Measurements from ENCODE around the gene ASGR1. TPM values are rescaled to one million over a fixed set of nuclear protein-coding genes. Genes with fewer than 3 reads are reported as not detected.
"Not testable (repeated sequence)": the region's sequence is repeated elsewhere in the genome, so short reads cannot be mapped to it uniquely, and the experiment has no call there.

The ASGR1 gene
- total RNA-seq, 1 experiment from 2014 or later: 6.1 TPM

- CTCF ChIA-PET: no interaction called here
- POLR2A ChIA-PET (ENCODE audit: low non-redundant PET): no interaction called here
- H3K9me3 ChIP-seq (ENCODE audit: low read depth, low read length, poor library complexity, severe bottlenecking): no peaks in the 10 kb centered on the region
- H3K27me3 ChIP-seq (replicated peaks; ENCODE audit: insufficient read depth, low read depth, low read length, poor library complexity): no peaks in the 10 kb centered on the region
- no TSS peak for BruUV-seq (replicated peaks)
- intact Hi-C loops (cut with micrococcal nuclease; ENCODE audit: unreplicated experiment): no loop called here
- no peaks in the 10 kb centered on the region for H3K4me1 ChIP-seq (ENCODE audit: insufficient read depth, low read length, poor library complexity, severe bottlenecking)
- no peak for TF ChIP-seq CTCF (conservative IDR thresholded peaks at IDR 0.05; ENCODE audit: low read depth, low read length)
- no peak for TF ChIP-seq EZH2 (IDR thresholded peaks at IDR 0.05; ENCODE audit: borderline replicate concordance, low read depth, low read length, poor library complexity, severe bottlenecking)
- no peaks in the 10 kb centered on the region for H3K36me3 ChIP-seq (ENCODE audit: insufficient read depth, low read length, poor library complexity, severe bottlenecking)
- no peak overlapping the region for H3K27ac ChIP-seq (ENCODE audit: low read depth, low read length, poor library complexity, severe bottlenecking)
- DNase-seq (ENCODE audit: low spot score): no peak
- no peak overlapping the region for H3K4me3 ChIP-seq (ENCODE audit: low read depth, low read length, poor library complexity, severe bottlenecking)
Observed at GRCh38 chr17:7183433-7184090, 4.4 kb upstream of the ASGR1 start.

GRCh38 chr17:7182101-7182500 lies 2.9 kb upstream of the ASGR1 start:
- DNase-seq (ENCODE audit: low spot score): not testable (repeated sequence)

GRCh38 chr17:7178973-7179316 lies 225 bp downstream of the ASGR1 start:
- CTCF ChIA-PET: no interaction called here

More at GRCh38 chr17:7182101-7182500, 2.9 kb upstream of the ASGR1 start:
- POLR2A ChIA-PET (ENCODE audit: low non-redundant PET); H3K27ac ChIP-seq (ENCODE audit: low read depth, low read length, poor library complexity, severe bottlenecking); H3K9me3 ChIP-seq (ENCODE audit: low read depth, low read length, poor library complexity, severe bottlenecking); H3K36me3 ChIP-seq (ENCODE audit: insufficient read depth, low read length, poor library complexity, severe bottlenecking); H3K4me3 ChIP-seq (ENCODE audit: low read depth, low read length, poor library complexity, severe bottlenecking); intact Hi-C loops (cut with micrococcal nuclease; ENCODE audit: unreplicated experiment); CTCF ChIA-PET; H3K27me3 ChIP-seq (replicated peaks; ENCODE audit: insufficient read depth, low read depth, low read length, poor library complexity); BruUV-seq (replicated peaks); H3K4me1 ChIP-seq (ENCODE audit: insufficient read depth, low read length, poor library complexity, severe bottlenecking): not testable (repeated sequence)

More at GRCh38 chr17:7178973-7179316, 225 bp downstream of the ASGR1 start:
- POLR2A ChIA-PET (ENCODE audit: low non-redundant PET): no interaction called here
- H3K27ac ChIP-seq (ENCODE audit: low read depth, low read length, poor library complexity, severe bottlenecking): no peak overlapping the region
- intact Hi-C loops (cut with micrococcal nuclease; ENCODE audit: unreplicated experiment): no loop called here
- H3K4me3 ChIP-seq (ENCODE audit: low read depth, low read length, poor library complexity, severe bottlenecking): no peak overlapping the region
- TF ChIP-seq CTCF (conservative IDR thresholded peaks at IDR 0.05; ENCODE audit: low read depth, low read length) (no peak), EZH2 (IDR thresholded peaks at IDR 0.05; ENCODE audit: borderline replicate concordance, low read depth, low read length, poor library complexity, severe bottlenecking) (no peak)
- H3K27me3 ChIP-seq (replicated peaks; ENCODE audit: insufficient read depth, low read depth, low read length, poor library complexity): no peaks in the 10 kb centered on the region
- H3K36me3 ChIP-seq (ENCODE audit: insufficient read depth, low read length, poor library complexity, severe bottlenecking): no peaks in the 10 kb centered on the region
- BruUV-seq (replicated peaks): no TSS peak
- no peak for DNase-seq (ENCODE audit: low spot score)
- peaks cover 8% of the 10 kb centered on the region for H3K4me1 ChIP-seq (ENCODE audit: insufficient read depth, low read length, poor library complexity, severe bottlenecking)
- H3K9me3 ChIP-seq (ENCODE audit: low read depth, low read length, poor library complexity, severe bottlenecking): no peaks in the 10 kb centered on the region

Measured in A673 (cell line).